ENCODE results near the gene C17orf67. TPM values are rescaled to one million over a fixed set of nuclear protein-coding genes. Genes with fewer than 3 reads are reported as not detected.
A peak's percentile ranks its signal among the peaks of the same experiment; 100 is the strongest.

Gene C17orf67
- polyA plus RNA-seq, 1 donor (not counting 4 experiments of a cell fraction or from before 2014, with no cell fraction given), result 0.46 TPM

DNA sequence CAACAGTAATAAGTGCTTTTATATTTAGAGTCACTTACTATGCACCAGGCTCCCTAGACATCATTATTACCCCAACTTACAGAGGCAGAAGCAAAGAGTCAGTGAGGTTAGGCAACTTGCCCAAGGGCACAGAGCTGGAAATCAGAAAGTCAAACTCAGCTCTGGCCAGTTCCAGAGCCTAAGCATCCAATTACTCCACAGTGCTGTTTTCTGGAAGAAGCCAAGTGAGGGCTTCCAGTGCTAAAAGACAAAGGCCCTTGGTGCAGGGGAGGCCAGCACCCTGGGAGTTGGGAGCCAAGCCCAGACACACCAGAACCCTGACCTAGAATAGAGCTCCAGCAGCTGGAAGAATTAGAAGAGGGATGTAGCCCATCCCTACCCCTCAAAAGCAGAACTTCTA lies 40.2 kb downstream of the C17orf67 start:
- FAIRE-seq, result no peak
- Histone ChIP-seq H2AFZ (ENCODE audit: control insufficient read depth, low read length) (no peak overlapping the region), H3K4me2 (ENCODE audit: control insufficient read depth, extremely low read depth, insufficient read depth, low read depth, low read length) (no peak overlapping the region), H3K4me1 (ENCODE audit: control insufficient read depth, extremely low read depth, insufficient read depth, low read length) (no peaks in the 10 kb centered on the region), H3K27me3 (ENCODE audit: control insufficient read depth, extremely low read depth, insufficient read depth, low read length) (no peaks in the 10 kb centered on the region), H3K9me1 (ENCODE audit: control insufficient read depth, extremely low read depth, insufficient read depth, low read length) (no peaks in the 10 kb centered on the region), H3K9ac (ENCODE audit: control insufficient read depth, extremely low read depth, insufficient read depth, low read length) (no peak overlapping the region), H3K9me3 (ENCODE audit: control insufficient read depth, low read depth, low read length) (no peaks in the 10 kb centered on the region), H3K79me2 (ENCODE audit: control insufficient read depth, insufficient read depth, low read length) (no peaks in the 10 kb centered on the region), H4K20me1 (ENCODE audit: control insufficient read depth, extremely low read depth, insufficient read depth, low read length) (no peaks in the 10 kb centered on the region), H3K4me3 (ENCODE audit: control insufficient read depth in 2 of 3, extremely low read depth in 1 of 3, insufficient read depth in 2 of 3, low read depth in 1 of 3, low read length in 3 of 3) (no peak overlapping the region), H3K36me3 (ENCODE audit: control insufficient read depth in 2 of 2, extremely low read depth in 1 of 2, insufficient read depth in 2 of 2, low read length in 2 of 2) (peaks cover 0 to 1% of the 10 kb centered on the region in 2 experiments), H3K27ac (ENCODE audit: control insufficient read depth, insufficient read depth, low read length) (no peak overlapping the region)
- no peak for TF ChIP-seq EZH2 (IDR thresholded peaks at IDR 0.05; ENCODE audit: low read length)
- dilution Hi-C loops (cut with MboI; ENCODE audit: extremely low pct_ligation_motif_present, low sequenced_read_pairs), result no loop called here
- no peak for DNase-seq (ENCODE audit: low read depth, low spot score)

DNA sequence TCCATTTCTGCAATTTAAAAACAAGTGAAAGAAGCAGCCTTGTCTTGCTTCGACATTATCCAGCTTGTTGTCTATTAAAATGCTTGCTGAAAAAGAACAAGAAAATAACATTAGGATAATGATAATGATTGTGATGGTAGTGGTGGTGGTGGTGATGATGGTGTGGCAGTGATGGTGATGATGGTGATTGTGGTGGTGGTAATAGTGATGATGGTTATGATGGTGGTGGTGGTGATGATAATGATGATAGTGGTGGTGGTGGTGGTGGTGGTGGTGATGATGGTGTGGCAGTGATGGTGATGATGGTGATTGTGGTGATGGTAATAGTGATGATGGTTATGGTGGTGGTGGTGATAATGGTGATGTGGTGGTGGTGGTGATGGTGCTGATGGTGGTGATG lies 41.5 kb downstream of the C17orf67 start:
- no peak overlapping the region for H3K4me2 ChIP-seq (ENCODE audit: control insufficient read depth, extremely low read depth, insufficient read depth, low read depth, low read length)
- dilution Hi-C loops (cut with MboI; ENCODE audit: extremely low pct_ligation_motif_present, low sequenced_read_pairs), result no loop called here
- H3K9ac ChIP-seq (ENCODE audit: control insufficient read depth, extremely low read depth, insufficient read depth, low read length), result no peak overlapping the region
- no peak overlapping the region for H2AFZ ChIP-seq (ENCODE audit: control insufficient read depth, low read length)
- peaks cover 7% of the 10 kb centered on the region for H3K4me1 ChIP-seq (ENCODE audit: control insufficient read depth, extremely low read depth, insufficient read depth, low read length)
- H3K9me1 ChIP-seq (ENCODE audit: control insufficient read depth, extremely low read depth, insufficient read depth, low read length), result no peaks in the 10 kb centered on the region
- no peaks in the 10 kb centered on the region for H3K79me2 ChIP-seq (ENCODE audit: control insufficient read depth, insufficient read depth, low read length)
- DNase-seq (ENCODE audit: low read depth, low spot score) (no peak), FAIRE-seq (no peak)
- no peak overlapping the region for H3K27ac ChIP-seq (ENCODE audit: control insufficient read depth, insufficient read depth, low read length)
- H3K4me3 ChIP-seq (ENCODE audit: control insufficient read depth in 2 of 3, extremely low read depth in 1 of 3, insufficient read depth in 2 of 3, low read depth in 1 of 3, low read length in 3 of 3), result no peak overlapping the region
- peaks cover 0 to 1% of the 10 kb centered on the region in 2 experiments for H3K36me3 ChIP-seq (ENCODE audit: control insufficient read depth in 2 of 2, extremely low read depth in 1 of 2, insufficient read depth in 2 of 2, low read length in 2 of 2)
- no peak for TF ChIP-seq EZH2 (IDR thresholded peaks at IDR 0.05; ENCODE audit: low read length)
- TF ChIP-seq, protein P1, sequence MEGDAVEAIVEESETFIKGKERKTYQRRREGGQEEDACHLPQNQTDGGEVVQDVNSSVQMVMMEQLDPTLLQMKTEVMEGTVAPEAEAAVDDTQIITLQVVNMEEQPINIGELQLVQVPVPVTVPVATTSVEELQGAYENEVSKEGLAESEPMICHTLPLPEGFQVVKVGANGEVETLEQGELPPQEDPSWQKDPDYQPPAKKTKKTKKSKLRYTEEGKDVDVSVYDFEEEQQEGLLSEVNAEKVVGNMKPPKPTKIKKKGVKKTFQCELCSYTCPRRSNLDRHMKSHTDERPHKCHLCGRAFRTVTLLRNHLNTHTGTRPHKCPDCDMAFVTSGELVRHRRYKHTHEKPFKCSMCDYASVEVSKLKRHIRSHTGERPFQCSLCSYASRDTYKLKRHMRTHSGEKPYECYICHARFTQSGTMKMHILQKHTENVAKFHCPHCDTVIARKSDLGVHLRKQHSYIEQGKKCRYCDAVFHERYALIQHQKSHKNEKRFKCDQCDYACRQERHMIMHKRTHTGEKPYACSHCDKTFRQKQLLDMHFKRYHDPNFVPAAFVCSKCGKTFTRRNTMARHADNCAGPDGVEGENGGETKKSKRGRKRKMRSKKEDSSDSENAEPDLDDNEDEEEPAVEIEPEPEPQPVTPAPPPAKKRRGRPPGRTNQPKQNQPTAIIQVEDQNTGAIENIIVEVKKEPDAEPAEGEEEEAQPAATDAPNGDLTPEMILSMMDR (optimal IDR thresholded peaks at IDR 0.05 in 1 of 3, IDR thresholded peaks at IDR 0.05 in 1 of 3, conservative IDR thresholded peaks at IDR 0.05 in 1 of 3; ENCODE audit: extremely low read depth in 1 of 3, insufficient read depth in 2 of 3, low read length in 3 of 3), result no peak
- H4K20me1 ChIP-seq (ENCODE audit: control insufficient read depth, extremely low read depth, insufficient read depth, low read length), result no peaks in the 10 kb centered on the region
- no peaks in the 10 kb centered on the region for H3K9me3 ChIP-seq (ENCODE audit: control insufficient read depth, low read depth, low read length)
- H3K27me3 ChIP-seq (ENCODE audit: control insufficient read depth, extremely low read depth, insufficient read depth, low read length), result no peaks in the 10 kb centered on the region

DNA sequence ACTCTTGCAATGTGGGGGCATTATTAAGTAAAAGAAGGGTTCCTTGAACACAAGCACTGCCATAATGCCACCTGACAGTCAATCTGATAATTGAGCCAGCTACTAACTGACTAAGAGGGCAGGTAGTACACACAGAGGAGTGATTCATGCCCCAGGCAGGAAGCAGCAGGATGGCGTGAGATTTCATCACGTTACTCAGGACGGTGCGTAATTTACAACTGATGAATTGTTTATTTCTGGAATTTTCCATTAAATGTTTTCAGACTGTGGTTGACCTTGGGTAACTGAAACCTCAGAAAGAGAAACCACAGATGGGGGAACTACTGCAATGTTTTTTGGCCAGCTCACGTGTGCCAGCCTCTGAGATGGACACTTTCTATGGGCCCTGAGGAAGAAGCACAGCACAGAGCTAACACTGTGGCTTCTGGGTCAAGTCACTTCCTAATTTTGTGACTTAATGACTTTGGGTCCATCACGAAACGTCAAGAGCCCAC lies 46.7 kb downstream of the C17orf67 start:
- Histone ChIP-seq H3K4me2 (ENCODE audit: control insufficient read depth, extremely low read depth, insufficient read depth, low read depth, low read length) (peak overlapping the region; percentile 4), H3K9ac (ENCODE audit: control insufficient read depth, extremely low read depth, insufficient read depth, low read length) (peak overlapping the region; percentile 26), H2AFZ (ENCODE audit: control insufficient read depth, low read length) (no peak overlapping the region), H3K27me3 (ENCODE audit: control insufficient read depth, extremely low read depth, insufficient read depth, low read length) (no peaks in the 10 kb centered on the region), H3K79me2 (ENCODE audit: control insufficient read depth, insufficient read depth, low read length) (no peaks in the 10 kb centered on the region), H3K9me3 (ENCODE audit: control insufficient read depth, low read depth, low read length) (no peaks in the 10 kb centered on the region), H3K36me3 (ENCODE audit: control insufficient read depth in 2 of 2, extremely low read depth in 1 of 2, insufficient read depth in 2 of 2, low read length in 2 of 2) (no peaks in the 10 kb centered on the region), H3K27ac (ENCODE audit: control insufficient read depth, insufficient read depth, low read length) (peak overlapping the region; percentile 90), H3K4me1 (ENCODE audit: control insufficient read depth, extremely low read depth, insufficient read depth, low read length) (peaks cover 32% of the 10 kb centered on the region), H3K9me1 (ENCODE audit: control insufficient read depth, extremely low read depth, insufficient read depth, low read length) (no peaks in the 10 kb centered on the region), H4K20me1 (ENCODE audit: control insufficient read depth, extremely low read depth, insufficient read depth, low read length) (no peaks in the 10 kb centered on the region), H3K4me3 (ENCODE audit: control insufficient read depth in 2 of 3, extremely low read depth in 1 of 3, insufficient read depth in 2 of 3, low read depth in 1 of 3, low read length in 3 of 3) (no peak overlapping the region)
- peak; percentile 98 for FAIRE-seq
- dilution Hi-C loops (cut with MboI; ENCODE audit: extremely low pct_ligation_motif_present, low sequenced_read_pairs), result no loop called here
- TF ChIP-seq, protein P1 (optimal IDR thresholded peaks at IDR 0.05 in 1 of 3, IDR thresholded peaks at IDR 0.05 in 1 of 3, conservative IDR thresholded peaks at IDR 0.05 in 1 of 3; ENCODE audit: extremely low read depth in 1 of 3, insufficient read depth in 2 of 3, low read length in 3 of 3), result no peak
- TF ChIP-seq EZH2 (IDR thresholded peaks at IDR 0.05; ENCODE audit: low read length), result no peak
- DNase-seq (ENCODE audit: low read depth, low spot score), result peak; percentile 82

Measured in keratinocyte (primary cell).